ENCODE results near the gene CHRM2. TPM values are rescaled to one million over a fixed set of nuclear protein-coding genes. Genes with fewer than 3 reads are reported as not detected.

Gene CHRM2
- polyA plus RNA-seq, 1 of the 3 experiments (the other 2 are of a cell fraction): 0.23 TPM

- no peak for DNase-seq
- H3K4me2 ChIP-seq: no peak overlapping the region
- H3K9me2 ChIP-seq: no peaks in the 10 kb centered on the region; the same call in 1 of the 2 replicates
- no peak for TF ChIP-seq FOSL2 (IDR thresholded peaks at IDR 0.05; ENCODE audit: borderline replicate concordance, low read depth)
- TF ChIP-seq MEF2A (IDR thresholded peaks at IDR 0.05; ENCODE audit: borderline replicate concordance, low read depth): no peak
- no peak for TF ChIP-seq EZH2phosphoT487 (IDR thresholded peaks at IDR 0.05; ENCODE audit: borderline replicate concordance, low read depth)
- TF ChIP-seq CTCF (IDR thresholded peaks at IDR 0.05): no peak
- no peak for TF ChIP-seq USF1 (IDR thresholded peaks at IDR 0.05; ENCODE audit: borderline replicate concordance, low read depth)
- TF ChIP-seq NRF1 (IDR thresholded peaks at IDR 0.05; ENCODE audit: low read depth, low read length): no peak
- no peak for TF ChIP-seq SMC3 (IDR thresholded peaks at IDR 0.05; ENCODE audit: low read depth, low read length)
- TF ChIP-seq YY1 (IDR thresholded peaks at IDR 0.05; ENCODE audit: low read depth): no peak
- TF ChIP-seq GATA2 (CRISPR knock-in tag; IDR thresholded peaks at IDR 0.05): no peak
- no peaks in the 10 kb centered on the region for H3F3A ChIP-seq (replicated peaks; ENCODE audit: insufficient read depth)
- no peaks in the 10 kb centered on the region for H3K36me3 ChIP-seq (replicated peaks in 1 of 2; ENCODE audit: control insufficient read depth in 1 of 2, insufficient read depth in 2 of 2, low read length in 1 of 2)
- CTCF ChIA-PET: interaction anchor here (0.7 to 1.6 kb wide), 6 partner anchors 9 to 236 kb away, joined by 3 to 8 read pairs (median 4); partner anchors contain the start of gene CHRM2
- H3K79me2 ChIP-seq (ENCODE audit: insufficient read depth): no peaks in the 10 kb centered on the region
- POLR2A ChIA-PET: no interaction called here
- peaks cover under 1% of the 10 kb centered on the region; the same call in 1 of the 2 replicates for H3K27me3 ChIP-seq (ENCODE audit: insufficient read depth)
- H3K27ac ChIP-seq (ENCODE audit: low read depth in 2 of 2, low read length in 1 of 2): no peak overlapping the region; a peak in 1 of 4 replicates
- H3K4me3 ChIP-seq (ENCODE audit: low read depth in 2 of 2, low read length in 1 of 2): no peak overlapping the region
- no peaks in the 10 kb centered on the region for H3K9me3 ChIP-seq
- 24% methylated on average over 1 of the region's 1 CpG for WGBS (ENCODE audit: low lambda C conversion rate)
- no peak overlapping the region for H2AFZ ChIP-seq (ENCODE audit: low read depth)
- H3K9ac ChIP-seq: no peak overlapping the region
- H3K4me1 ChIP-seq (ENCODE audit: control insufficient read depth in 1 of 2, insufficient read depth in 2 of 2, low read depth in 1 of 2, low read length in 1 of 2): peaks cover 0 to 13% of the 10 kb centered on the region in 2 experiments; a peak in 1 of 4 replicates
- H4K20me1 ChIP-seq (ENCODE audit: insufficient read depth): no peaks in the 10 kb centered on the region
These were observed 9.1 kb downstream of the CHRM2 start for GRCh38 chr7:136877509-136877908.

- no peak overlapping the region for H3K4me2 ChIP-seq
- peak; percentile 55 for DNase-seq
- POLR2A ChIA-PET: no interaction called here
- no peaks in the 10 kb centered on the region for H3K79me2 ChIP-seq (ENCODE audit: insufficient read depth)
- H3K9ac ChIP-seq: no peak overlapping the region
- no peaks in the 10 kb centered on the region for H3K36me3 ChIP-seq (replicated peaks in 1 of 2; ENCODE audit: control insufficient read depth in 1 of 2, insufficient read depth in 2 of 2, low read length in 1 of 2)
- H3K27me3 ChIP-seq (ENCODE audit: insufficient read depth): no peaks in the 10 kb centered on the region
- H4K20me1 ChIP-seq (ENCODE audit: insufficient read depth): no peaks in the 10 kb centered on the region
- no peak overlapping the region for H2AFZ ChIP-seq (ENCODE audit: low read depth)
- peaks cover 0 to 13% of the 10 kb centered on the region in 2 experiments; a peak in 1 of 4 replicates for H3K4me1 ChIP-seq (ENCODE audit: control insufficient read depth in 1 of 2, insufficient read depth in 2 of 2, low read depth in 1 of 2, low read length in 1 of 2)
- no peaks in the 10 kb centered on the region for H3F3A ChIP-seq (replicated peaks; ENCODE audit: insufficient read depth)
- H3K9me2 ChIP-seq: no peaks in the 10 kb centered on the region; the same call in 1 of the 2 replicates
- 3% methylated on average over 2 of the region's 2 CpGs for WGBS (ENCODE audit: low lambda C conversion rate)
- H3K27ac ChIP-seq (ENCODE audit: low read depth in 2 of 2, low read length in 1 of 2): peak overlapping the region in 1 of 2 experiments; percentile 51; a peak in 1 of 4 replicates
- no peaks in the 10 kb centered on the region for H3K9me3 ChIP-seq
- no peak overlapping the region for H3K4me3 ChIP-seq (ENCODE audit: low read depth in 2 of 2, low read length in 1 of 2)
- CTCF ChIA-PET: interaction anchor here (0.7 to 1.6 kb wide), 6 partner anchors 9 to 712 kb away, joined by 3 to 8 read pairs (median 4); partner anchors contain the start of gene CHRM2
- TF ChIP-seq MAX (IDR thresholded peaks at IDR 0.05; ENCODE audit: low read depth): no peak
- peak; percentile 97 for TF ChIP-seq RCOR1 (IDR thresholded peaks at IDR 0.05; ENCODE audit: low read length)
- peak; percentile 45; the same call in 1 of the 2 replicates for TF ChIP-seq TEAD4 (IDR thresholded peaks at IDR 0.05; ENCODE audit: borderline replicate concordance, insufficient read depth)
- peak; percentile 48; the same call in 1 of the 2 replicates for TF ChIP-seq MXI1 (IDR thresholded peaks at IDR 0.05; ENCODE audit: low read depth, low read length)
- TF ChIP-seq ELF1 (IDR thresholded peaks at IDR 0.05): no peak
- TF ChIP-seq YY1 (IDR thresholded peaks at IDR 0.05; ENCODE audit: low read depth): no peak
- TF ChIP-seq GATA2 (CRISPR knock-in tag; IDR thresholded peaks at IDR 0.05): peak; percentile 92
- no peak for TF ChIP-seq REST (IDR thresholded peaks at IDR 0.05; ENCODE audit: low read depth, low read length)
- no peak for TF ChIP-seq GABPA (IDR thresholded peaks at IDR 0.05; ENCODE audit: low read depth)
- TF ChIP-seq IRF3 (IDR thresholded peaks at IDR 0.05; ENCODE audit: low read depth, low read length): no peak
- TF ChIP-seq POLR2AphosphoS5 (IDR thresholded peaks at IDR 0.05; ENCODE audit: low read depth, low read length): no peak
- TF ChIP-seq SMC3 (IDR thresholded peaks at IDR 0.05; ENCODE audit: low read depth, low read length): no peak
These were observed 9.5 kb downstream of the CHRM2 start for GRCh38 chr7:136877990-136878389.
